OCI-LY1 (cell line): Measurements from ENCODE around the gene BTBD7.
"Not testable (repeated sequence)": the region's sequence is repeated elsewhere in the genome, so short reads cannot be mapped to it uniquely, and the experiment has no call there.

ENCODE experiments used
- H2AFZ ChIP-seq: fragments of 200-600 bp; sonication (generic), shearing (Covaris generic); 2 replicates; pipeline ENCODE4 v1.6.0; 2014; ENCODE audit warnings: antibody characterized with exemption, mild to moderate bottlenecking, low read length
- H3F3A ChIP-seq: fragments of 200-600 bp; sonication (generic), shearing (Covaris generic); 2 replicates; pipeline ENCODE4 v1.6.0; 2014; ENCODE audit warnings: mild to moderate bottlenecking, antibody characterized with exemption, low read length, moderate library complexity; ENCODE audit not compliant: insufficient read depth
- H3K27ac ChIP-seq: fragments of 200-600 bp; sonication (generic); 2 replicates; pipeline ENCODE4 v1.5.1; 2014; ENCODE audit warnings: low read length, mixed run types, mild to moderate bottlenecking, low read depth; ENCODE audit not compliant: poor library complexity, severe bottlenecking
- H3K27me3 ChIP-seq: fragments of 200-600 bp; sonication (generic); 2 replicates; pipeline ENCODE4 v1.6.0; 2014; ENCODE audit warnings: antibody characterized with exemption, mild to moderate bottlenecking, low read length, moderate library complexity; ENCODE audit not compliant: insufficient read depth
- H3K36me3 ChIP-seq: fragments of 200-600 bp; sonication (generic); 2 replicates; pipeline ENCODE4 v1.6.1; 2014; ENCODE audit warnings: mild to moderate bottlenecking, antibody characterized with exemption, low read length, moderate library complexity, mixed read lengths; ENCODE audit not compliant: insufficient read depth
- H3K4me1 ChIP-seq: fragments of 200-600 bp; sonication (generic); 2 replicates; pipeline ENCODE4 v1.5.1; 2014; ENCODE audit warnings: mild to moderate bottlenecking, low read length, moderate library complexity; ENCODE audit not compliant: insufficient read depth, severe bottlenecking
- H3K4me2 ChIP-seq: fragments of 200-600 bp; sonication (generic), shearing (Covaris generic); 2 replicates; pipeline ENCODE4 v1.6.1; 2014; ENCODE audit warnings: low read length
- H3K4me3 ChIP-seq: fragments of 200-600 bp; sonication (generic); 2 replicates; pipeline ENCODE4 v1.5.1; 2014; ENCODE audit warnings: low read length, low read depth, mild to moderate bottlenecking, mixed read lengths; ENCODE audit not compliant: poor library complexity, severe bottlenecking
- H3K79me2 ChIP-seq: fragments of 200-600 bp; shearing (Covaris generic); 2 replicates; pipeline ENCODE4 v1.6.1; 2016; ENCODE audit warnings: mixed run types, low read length, mixed read lengths; ENCODE audit not compliant: insufficient read depth
- H3K9ac ChIP-seq: fragments of 200-600 bp; sonication (generic), shearing (Covaris generic); 2 replicates; pipeline ENCODE4 v1.6.1; 2014; ENCODE audit warnings: mild to moderate bottlenecking, low read length, mixed read lengths
- H3K9me2 ChIP-seq: fragments of 200-600 bp; sonication (generic), shearing (Covaris generic); 2 replicates; pipeline ENCODE4 v1.6.1; 2014; ENCODE audit warnings: low read depth, mild to moderate bottlenecking, low read length, mixed read lengths
- H3K9me3 ChIP-seq: fragments of 200-600 bp; shearing (Covaris generic); 2 replicates; pipeline ENCODE4 v1.6.1; 2014; ENCODE audit warnings: low read length, mixed read lengths
- H4K20me1 ChIP-seq: fragments of 200-600 bp; sonication (generic), shearing (Covaris generic); 2 replicates; pipeline ENCODE4 v1.6.0; 2016; ENCODE audit warnings: mild to moderate bottlenecking, low read length; ENCODE audit not compliant: insufficient read depth
- EZH2 ChIP-seq: fragments of 200-600 bp; sonication (generic), shearing (Covaris generic); IDR thresholded peaks from 2 replicates; pipeline ENCODE4 v1.8.0; 2017; ENCODE audit warnings: borderline replicate concordance, mixed run types, mild to moderate bottlenecking, antibody characterized with exemption, low read length, moderate library complexity, mixed read lengths
- TF ChIP-seq, protein P1 (sequence below): fragments of 200-600 bp; sonication (generic), shearing (Covaris generic); IDR thresholded peaks from 2 replicates; pipeline ENCODE4 v1.5.1; 2017; ENCODE audit warnings: mild to moderate bottlenecking, antibody characterized with exemption, low read length, moderate library complexity, mixed read lengths

The BTBD7 gene

GRCh38 chr14:93375673-93376156 is 42.9 kb upstream of the BTBD7 start:
- H3K79me2 ChIP-seq: no peaks in the 10 kb centered on the region
- no peak overlapping the region for H3K9ac ChIP-seq
- no peak overlapping the region for H3K4me2 ChIP-seq
- peaks cover 8% of the 10 kb centered on the region for H3K4me1 ChIP-seq
- no peaks in the 10 kb centered on the region for H3K9me2 ChIP-seq
- H3F3A ChIP-seq: no peaks in the 10 kb centered on the region
- H2AFZ ChIP-seq: no peak overlapping the region
- no peaks in the 10 kb centered on the region for H3K9me3 ChIP-seq
- no peak overlapping the region for H3K27ac ChIP-seq
- no peaks in the 10 kb centered on the region for H3K27me3 ChIP-seq
- no peaks in the 10 kb centered on the region for H4K20me1 ChIP-seq
- no peak for TF ChIP-seq EZH2
- TF ChIP-seq, protein P1, sequence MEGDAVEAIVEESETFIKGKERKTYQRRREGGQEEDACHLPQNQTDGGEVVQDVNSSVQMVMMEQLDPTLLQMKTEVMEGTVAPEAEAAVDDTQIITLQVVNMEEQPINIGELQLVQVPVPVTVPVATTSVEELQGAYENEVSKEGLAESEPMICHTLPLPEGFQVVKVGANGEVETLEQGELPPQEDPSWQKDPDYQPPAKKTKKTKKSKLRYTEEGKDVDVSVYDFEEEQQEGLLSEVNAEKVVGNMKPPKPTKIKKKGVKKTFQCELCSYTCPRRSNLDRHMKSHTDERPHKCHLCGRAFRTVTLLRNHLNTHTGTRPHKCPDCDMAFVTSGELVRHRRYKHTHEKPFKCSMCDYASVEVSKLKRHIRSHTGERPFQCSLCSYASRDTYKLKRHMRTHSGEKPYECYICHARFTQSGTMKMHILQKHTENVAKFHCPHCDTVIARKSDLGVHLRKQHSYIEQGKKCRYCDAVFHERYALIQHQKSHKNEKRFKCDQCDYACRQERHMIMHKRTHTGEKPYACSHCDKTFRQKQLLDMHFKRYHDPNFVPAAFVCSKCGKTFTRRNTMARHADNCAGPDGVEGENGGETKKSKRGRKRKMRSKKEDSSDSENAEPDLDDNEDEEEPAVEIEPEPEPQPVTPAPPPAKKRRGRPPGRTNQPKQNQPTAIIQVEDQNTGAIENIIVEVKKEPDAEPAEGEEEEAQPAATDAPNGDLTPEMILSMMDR: no peak
- no peak overlapping the region for H3K4me3 ChIP-seq
- no peaks in the 10 kb centered on the region for H3K36me3 ChIP-seq

DNA sequence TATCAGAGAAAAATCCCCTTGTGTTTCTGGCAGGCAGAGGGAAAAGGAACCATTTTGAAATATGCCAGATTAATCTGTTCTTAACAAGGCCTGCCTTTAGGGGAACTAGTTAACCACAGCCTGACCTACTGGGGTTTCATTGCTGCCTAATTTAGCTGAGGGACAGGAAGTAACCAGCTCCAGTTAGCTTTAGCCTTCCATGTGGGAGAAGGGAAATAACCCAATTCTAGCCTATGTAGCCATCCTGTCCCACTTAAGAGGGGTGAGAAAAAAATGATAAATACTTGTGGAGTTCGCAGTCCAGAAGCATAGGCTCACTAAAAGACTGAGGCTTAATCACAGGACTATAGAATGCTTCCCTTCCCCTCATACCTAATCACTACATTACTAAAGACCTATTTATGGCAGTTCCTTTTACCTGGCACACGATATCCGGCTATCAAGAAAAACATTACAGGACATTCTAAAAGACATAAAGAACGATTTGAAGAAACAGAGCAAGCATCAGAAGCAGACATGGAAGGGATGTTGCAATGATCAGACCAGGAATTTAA is 37.0 kb upstream of the BTBD7 start:
- TF ChIP-seq, protein P1: no peak
- no peak for TF ChIP-seq EZH2
- Histone ChIP-seq H3K79me2 (no peaks in the 10 kb centered on the region), H3K9me3 (no peaks in the 10 kb centered on the region), H3K9ac (no peak overlapping the region), H3K27ac (no peak overlapping the region), H3K9me2 (no peaks in the 10 kb centered on the region), H3K4me3 (no peak overlapping the region), H4K20me1 (no peaks in the 10 kb centered on the region), H3K27me3 (no peaks in the 10 kb centered on the region), H3K4me2 (no peak overlapping the region; the same call in 1 of the 2 replicates), H3F3A (no peaks in the 10 kb centered on the region), H3K36me3 (no peaks in the 10 kb centered on the region), H2AFZ (no peak overlapping the region), H3K4me1 (peaks cover 11% of the 10 kb centered on the region)

DNA sequence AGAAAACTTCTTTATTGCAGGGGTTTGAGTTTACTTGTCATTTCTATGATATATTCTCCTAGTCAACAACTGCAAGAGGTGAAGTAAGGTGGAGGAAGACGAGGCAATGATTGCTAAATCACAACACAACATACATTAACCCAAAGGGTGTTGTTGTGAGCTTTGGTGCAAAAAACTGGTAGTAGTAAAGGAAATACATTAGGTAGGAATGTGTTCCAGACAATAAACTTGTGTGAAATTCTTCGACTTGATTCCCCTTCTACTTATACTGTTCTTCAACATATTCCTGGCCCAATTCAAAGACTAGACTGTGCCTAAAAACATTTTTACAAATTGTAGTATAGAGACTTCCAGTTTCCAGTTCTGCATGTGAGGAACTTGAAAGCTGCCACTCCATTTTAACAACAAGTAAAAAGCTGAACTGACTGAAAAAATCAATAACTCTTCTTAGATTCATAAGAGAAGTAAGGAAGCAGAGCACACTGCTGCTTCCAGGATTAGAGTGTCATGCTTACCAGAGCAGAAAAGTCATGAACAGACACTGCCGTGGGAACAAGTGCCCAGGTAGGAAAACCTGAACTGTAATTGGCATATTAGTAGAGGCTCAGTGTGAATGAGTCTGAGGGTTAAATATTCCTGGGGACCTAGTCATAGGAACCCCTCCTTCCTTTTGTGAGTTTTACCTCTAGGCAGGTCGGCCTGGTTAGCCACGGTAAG is 36.3 kb upstream of the BTBD7 start:
- Histone ChIP-seq H3K9me3 (no peaks in the 10 kb centered on the region), H3K9ac (no peak overlapping the region), H3K4me3 (no peak overlapping the region), H3K4me2 (no peak overlapping the region; the same call in 1 of the 2 replicates), H3K27me3 (no peaks in the 10 kb centered on the region), H3K9me2 (no peaks in the 10 kb centered on the region), H3K4me1 (peaks cover 11% of the 10 kb centered on the region), H4K20me1 (no peaks in the 10 kb centered on the region), H3F3A (no peaks in the 10 kb centered on the region), H2AFZ (no peak overlapping the region), H3K36me3 (no peaks in the 10 kb centered on the region), H3K79me2 (no peaks in the 10 kb centered on the region), H3K27ac (no peak overlapping the region)
- TF ChIP-seq EZH2: no peak
- TF ChIP-seq, protein P1: no peak

- H2AFZ ChIP-seq, H3K36me3 ChIP-seq, H3K9me2 ChIP-seq, H3K27me3 ChIP-seq, H3F3A ChIP-seq, H4K20me1 ChIP-seq, H3K4me1 ChIP-seq, H3K79me2 ChIP-seq, H3K9me3 ChIP-seq, H3K27ac ChIP-seq, H3K4me3 ChIP-seq, H3K4me2 ChIP-seq, H3K9ac ChIP-seq: not testable (repeated sequence)
Observed at GRCh38 chr14:93354873-93355272, 22.0 kb upstream of the BTBD7 start.
